ENCODE results near the gene ZFY. TPM values are rescaled to one million over a fixed set of nuclear protein-coding genes. Genes with fewer than 3 reads are reported as not detected.

ZFY gene
- 0.11 TPM for polyA plus RNA-seq (2012; ENCODE audit: missing spikeins)

DNA sequence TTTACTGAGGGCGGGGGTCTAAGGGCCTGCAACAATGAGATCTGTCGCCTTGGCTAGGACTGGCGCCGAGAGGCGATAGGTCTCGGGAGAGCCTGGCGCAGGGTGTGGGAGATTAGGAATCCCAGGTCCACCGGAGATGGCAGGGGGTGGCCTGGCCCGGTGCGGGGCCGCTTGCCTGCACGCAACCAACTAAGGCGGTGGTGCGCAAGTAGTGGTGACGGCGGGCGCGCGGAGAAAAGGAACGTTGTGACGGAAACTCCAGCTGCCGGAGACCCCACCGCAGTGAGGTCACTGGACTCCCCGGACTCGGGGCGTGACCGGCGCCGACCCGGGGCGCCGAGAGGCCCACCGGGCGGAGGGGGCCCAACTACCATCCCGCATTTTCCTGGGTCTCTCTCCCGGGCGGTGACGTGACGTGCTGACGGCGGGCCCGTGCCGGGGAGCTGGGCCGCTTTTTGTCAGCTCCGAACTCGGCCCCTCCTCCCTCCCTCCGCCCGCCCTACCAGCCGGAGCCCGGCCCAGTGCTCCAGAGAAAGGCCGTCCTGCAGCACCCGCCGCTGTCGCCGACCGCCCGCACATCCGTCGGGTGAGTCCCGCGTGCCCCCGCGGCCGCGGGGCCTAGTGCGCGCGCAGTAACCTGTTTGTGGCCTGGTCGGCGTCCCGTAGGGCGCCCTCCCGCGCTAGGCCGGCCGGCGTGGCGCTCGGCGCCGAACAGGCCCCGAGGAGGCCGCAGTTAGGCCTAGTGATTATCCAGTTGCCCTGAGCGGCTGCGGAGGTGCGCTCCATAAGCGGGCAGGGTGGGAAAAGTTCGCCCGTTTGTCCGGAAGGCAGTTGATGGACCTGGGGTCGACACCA lies at the start of gene ZFY:
Gene ZFY (plus strand): TSS at position 521 of the 855 bp plus-strand sequence. CDS start 18,556 bp downstream, outside the sequence.
- DNase-seq (ENCODE audit: insufficient read length), result no peak
- TF ChIP-seq TAF1 (IDR thresholded peaks at IDR 0.05; ENCODE audit: borderline replicate concordance, low read depth, low read length) (no peak), POLR2AphosphoS5 (IDR thresholded peaks at IDR 0.05; ENCODE audit: low read depth, low read length) (no peak), POLR2A (IDR thresholded peaks at IDR 0.05; ENCODE audit: low read depth, low read length) (no peak)
- FAIRE-seq, result no peak

- no peak for TF ChIP-seq POLR2A (IDR thresholded peaks at IDR 0.05; ENCODE audit: low read depth, low read length)
- no peak for TF ChIP-seq POLR2AphosphoS5 (IDR thresholded peaks at IDR 0.05; ENCODE audit: low read depth, low read length)
- TF ChIP-seq TAF1 (IDR thresholded peaks at IDR 0.05; ENCODE audit: borderline replicate concordance, low read depth, low read length), result no peak
- FAIRE-seq (no peak), DNase-seq (ENCODE audit: insufficient read length) (no peak)
Observed at GRCh38 chrY:2885880-2886279, 49.3 kb upstream of the ZFY start.

- DNase-seq (ENCODE audit: insufficient read length), result no peak
- no peak for FAIRE-seq
Observed at GRCh38 chrY:2887386-2887785, 47.8 kb upstream of the ZFY start.

DNA sequence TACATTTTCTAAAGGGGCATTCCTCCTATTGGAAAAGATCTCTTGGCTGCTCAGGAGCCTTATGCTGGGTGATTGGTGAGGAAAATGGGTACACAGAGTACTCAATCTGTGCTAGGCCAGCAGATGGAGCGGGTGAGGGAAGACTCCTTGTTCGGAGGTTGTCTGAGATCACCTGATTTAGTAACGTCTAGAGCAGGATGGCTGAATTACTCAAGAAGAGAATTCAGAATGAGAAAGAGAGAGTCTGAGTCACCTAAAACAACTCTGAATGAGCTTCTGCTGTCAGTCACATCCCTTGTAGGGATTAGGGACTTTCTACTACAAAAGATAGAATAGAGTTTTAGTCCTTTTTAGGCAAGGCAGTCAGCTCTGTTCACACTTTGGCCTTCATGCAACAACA lies 47.2 kb upstream of the ZFY start:
- TF ChIP-seq TAF1 (IDR thresholded peaks at IDR 0.05; ENCODE audit: borderline replicate concordance, low read depth, low read length) (no peak), POLR2A (IDR thresholded peaks at IDR 0.05; ENCODE audit: low read depth, low read length) (no peak)
- FAIRE-seq, result no peak
- DNase-seq (ENCODE audit: insufficient read length), result no peak

More at GRCh38 chrY:2887386-2887785, 47.8 kb upstream of the ZFY start:
- TF ChIP-seq TAF1 (IDR thresholded peaks at IDR 0.05; ENCODE audit: borderline replicate concordance, low read depth, low read length) (no peak), POLR2A (IDR thresholded peaks at IDR 0.05; ENCODE audit: low read depth, low read length) (no peak), POLR2AphosphoS5 (IDR thresholded peaks at IDR 0.05; ENCODE audit: low read depth, low read length) (no peak)

DNA sequence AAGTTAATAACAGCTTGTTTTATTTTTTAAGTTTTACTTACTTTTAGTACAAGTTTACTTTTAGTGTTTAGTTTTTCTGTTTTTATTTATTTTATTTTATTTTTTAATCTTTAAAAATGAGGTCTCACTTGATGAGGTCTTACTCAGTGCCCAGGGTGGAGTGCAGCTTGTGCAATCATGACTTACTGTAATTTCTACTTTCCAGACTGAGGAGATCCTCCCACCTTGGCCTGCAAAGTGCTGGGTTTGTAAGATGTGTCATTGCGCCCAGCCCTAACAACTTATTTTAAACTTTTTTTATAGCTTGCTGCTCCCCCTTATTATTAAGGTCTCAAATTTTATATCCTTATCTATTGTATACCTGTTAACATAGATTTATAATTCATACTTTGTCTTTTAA lies 41.7 kb upstream of the ZFY start:
- FAIRE-seq (no peak), DNase-seq (ENCODE audit: insufficient read length) (no peak)
- no peak for TF ChIP-seq TAF1 (IDR thresholded peaks at IDR 0.05; ENCODE audit: borderline replicate concordance, low read depth, low read length)
- no peak for TF ChIP-seq POLR2AphosphoS5 (IDR thresholded peaks at IDR 0.05; ENCODE audit: low read depth, low read length)
- no peak for TF ChIP-seq POLR2A (IDR thresholded peaks at IDR 0.05; ENCODE audit: low read depth, low read length)

DNA sequence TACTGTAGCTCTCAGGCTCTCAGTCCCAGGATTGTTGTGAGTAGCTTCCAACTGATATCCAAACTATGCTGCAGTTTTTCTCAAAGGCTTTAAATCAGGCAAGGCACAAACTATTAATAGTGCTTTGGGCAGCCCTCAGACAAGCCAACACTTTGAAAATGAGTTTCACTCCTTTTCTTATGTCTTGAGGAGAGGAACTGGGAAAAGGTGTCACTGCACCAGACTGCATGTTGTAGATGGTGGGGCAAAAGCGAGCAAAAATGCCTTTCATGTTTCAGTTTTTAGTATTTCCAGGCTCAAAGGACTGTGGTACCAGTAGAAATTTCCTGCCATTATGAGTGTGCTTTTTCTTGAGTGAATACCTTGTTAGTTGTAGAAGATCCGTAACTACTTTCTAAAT lies 39.1 kb upstream of the ZFY start:
- DNase-seq (ENCODE audit: insufficient read length) (no peak), FAIRE-seq (no peak)

GRCh38 chrY:2907356-2907755 lies 27.8 kb upstream of the ZFY start:
- no peak for TF ChIP-seq TAF1 (IDR thresholded peaks at IDR 0.05; ENCODE audit: borderline replicate concordance, low read depth, low read length)
- TF ChIP-seq POLR2A (IDR thresholded peaks at IDR 0.05; ENCODE audit: low read depth, low read length), result no peak
- TF ChIP-seq POLR2AphosphoS5 (IDR thresholded peaks at IDR 0.05; ENCODE audit: low read depth, low read length), result no peak
- DNase-seq (ENCODE audit: insufficient read length) (no peak), FAIRE-seq (no peak)

More for the DNA sequence above, 39.1 kb upstream of the ZFY start:
- TF ChIP-seq POLR2AphosphoS5 (IDR thresholded peaks at IDR 0.05; ENCODE audit: low read depth, low read length) (no peak), TAF1 (IDR thresholded peaks at IDR 0.05; ENCODE audit: borderline replicate concordance, low read depth, low read length) (no peak), POLR2A (IDR thresholded peaks at IDR 0.05; ENCODE audit: low read depth, low read length) (no peak)

GRCh38 chrY:2913066-2913815 lies 21.9 kb upstream of the ZFY start:
- no peak for DNase-seq (ENCODE audit: insufficient read length)
- TF ChIP-seq POLR2A (IDR thresholded peaks at IDR 0.05; ENCODE audit: low read depth, low read length) (no peak), TAF1 (IDR thresholded peaks at IDR 0.05; ENCODE audit: borderline replicate concordance, low read depth, low read length) (no peak), POLR2AphosphoS5 (IDR thresholded peaks at IDR 0.05; ENCODE audit: low read depth, low read length) (no peak)
- FAIRE-seq, result no peak

GRCh38 chrY:2934078-2934477 lies 1.1 kb upstream of the ZFY start:
- no peak for TF ChIP-seq POLR2A (IDR thresholded peaks at IDR 0.05; ENCODE audit: low read depth, low read length)
- TF ChIP-seq TAF1 (IDR thresholded peaks at IDR 0.05; ENCODE audit: borderline replicate concordance, low read depth, low read length), result no peak
- no peak for TF ChIP-seq POLR2AphosphoS5 (IDR thresholded peaks at IDR 0.05; ENCODE audit: low read depth, low read length)
- DNase-seq (ENCODE audit: insufficient read length), result no peak
- no peak for FAIRE-seq

GRCh38 chrY:2935716-2936435 lies 695 bp downstream of the ZFY start:
- no peak for DNase-seq (ENCODE audit: insufficient read length)
- TF ChIP-seq TAF1 (IDR thresholded peaks at IDR 0.05; ENCODE audit: borderline replicate concordance, low read depth, low read length), result no peak
- no peak for TF ChIP-seq POLR2AphosphoS5 (IDR thresholded peaks at IDR 0.05; ENCODE audit: low read depth, low read length)
- no peak for TF ChIP-seq POLR2A (IDR thresholded peaks at IDR 0.05; ENCODE audit: low read depth, low read length)
- FAIRE-seq, result no peak

GRCh38 chrY:2936436-2936750 lies 1.2 kb downstream of the ZFY start:
- no peak for DNase-seq (ENCODE audit: insufficient read length)
- FAIRE-seq, result no peak
- TF ChIP-seq POLR2A (IDR thresholded peaks at IDR 0.05; ENCODE audit: low read depth, low read length) (no peak), TAF1 (IDR thresholded peaks at IDR 0.05; ENCODE audit: borderline replicate concordance, low read depth, low read length) (no peak), POLR2AphosphoS5 (IDR thresholded peaks at IDR 0.05; ENCODE audit: low read depth, low read length) (no peak)
